ENCODE results near the gene CBLB.

CBLB gene

DNA sequence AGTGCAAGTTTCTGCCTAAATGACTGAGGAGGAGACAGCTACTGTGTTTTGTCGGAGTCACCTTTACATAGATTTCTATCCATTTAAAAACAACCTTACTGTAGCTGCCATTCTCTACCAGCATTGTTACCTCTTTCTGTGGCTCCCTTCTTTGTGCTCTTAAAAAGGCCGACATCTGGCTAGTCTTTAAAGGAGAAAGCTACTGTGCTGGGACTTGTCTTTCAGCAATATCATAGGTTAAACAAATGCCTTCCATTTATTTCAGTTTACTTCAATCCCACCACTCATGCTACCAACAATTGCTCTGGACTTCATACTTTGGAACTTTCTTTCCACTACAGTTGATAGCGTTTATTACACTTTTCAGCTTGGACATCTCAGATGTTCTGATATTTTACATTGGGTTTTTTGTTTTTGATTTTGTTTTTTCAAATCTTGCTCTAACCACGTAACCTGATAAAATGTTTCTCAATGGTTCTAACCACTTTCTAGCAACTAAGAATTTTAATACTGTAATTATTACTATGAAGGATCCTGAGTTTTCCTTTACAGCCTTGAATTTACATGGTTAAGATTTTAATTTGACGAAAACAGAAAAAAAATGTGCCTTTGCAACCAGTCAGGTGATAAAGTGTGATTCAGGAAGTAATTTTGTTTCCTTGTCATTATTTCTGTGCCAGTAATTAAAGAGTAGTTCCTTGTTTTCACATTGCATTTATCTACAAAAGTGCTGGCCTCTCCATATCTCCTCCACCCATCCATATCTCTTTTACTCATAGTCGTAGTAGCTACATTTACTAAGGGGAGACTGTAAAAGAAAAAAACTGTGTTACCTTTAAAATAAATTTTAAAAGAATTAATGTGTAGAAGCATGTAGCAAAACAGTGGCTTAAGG is 1.3 kb upstream of the CBLB start:
- no peak for DNase-seq

DNA sequence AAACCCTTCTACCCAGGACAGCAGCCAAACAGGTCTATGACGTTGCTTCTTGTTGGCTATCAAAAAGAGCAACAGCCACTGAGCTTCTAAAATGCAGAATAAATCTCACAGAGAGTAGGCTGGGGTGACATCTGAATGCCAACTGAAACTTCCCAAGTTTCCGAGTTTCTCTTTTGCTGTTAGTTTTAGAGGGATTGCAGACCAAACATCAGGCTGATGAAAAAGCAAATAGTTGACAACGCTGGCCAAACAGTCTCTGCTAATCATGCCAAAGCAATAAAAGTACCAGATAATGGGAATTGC is 670 bp upstream of the CBLB start:
- peak in 1 of 14 donors; percentile 85 for DNase-seq

DNA sequence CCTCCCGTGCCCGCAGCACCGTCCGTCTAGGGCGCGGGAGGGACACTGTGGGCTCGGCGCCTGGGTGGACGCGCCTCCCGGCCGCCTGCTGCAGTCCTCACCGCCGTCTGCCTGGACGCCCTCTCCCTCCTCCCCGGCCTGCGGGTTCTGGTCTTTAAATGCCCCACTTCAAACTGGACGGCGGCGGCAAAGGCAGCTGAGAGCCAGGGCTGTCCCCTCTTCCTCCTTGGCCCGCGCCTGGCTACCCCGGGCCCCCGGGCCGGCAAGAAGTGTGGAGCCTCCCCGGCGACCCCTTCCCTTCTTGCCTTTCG is 426 bp downstream of the CBLB start:
- DNase-seq = peak in 5 of 14 donors; percentile 70 to 80 (median 78)

- peak in 1 of 14 donors; percentile 64 for DNase-seq
Observed at GRCh38 chr3:105867712-105868430, 941 bp downstream of the CBLB start.

DNA sequence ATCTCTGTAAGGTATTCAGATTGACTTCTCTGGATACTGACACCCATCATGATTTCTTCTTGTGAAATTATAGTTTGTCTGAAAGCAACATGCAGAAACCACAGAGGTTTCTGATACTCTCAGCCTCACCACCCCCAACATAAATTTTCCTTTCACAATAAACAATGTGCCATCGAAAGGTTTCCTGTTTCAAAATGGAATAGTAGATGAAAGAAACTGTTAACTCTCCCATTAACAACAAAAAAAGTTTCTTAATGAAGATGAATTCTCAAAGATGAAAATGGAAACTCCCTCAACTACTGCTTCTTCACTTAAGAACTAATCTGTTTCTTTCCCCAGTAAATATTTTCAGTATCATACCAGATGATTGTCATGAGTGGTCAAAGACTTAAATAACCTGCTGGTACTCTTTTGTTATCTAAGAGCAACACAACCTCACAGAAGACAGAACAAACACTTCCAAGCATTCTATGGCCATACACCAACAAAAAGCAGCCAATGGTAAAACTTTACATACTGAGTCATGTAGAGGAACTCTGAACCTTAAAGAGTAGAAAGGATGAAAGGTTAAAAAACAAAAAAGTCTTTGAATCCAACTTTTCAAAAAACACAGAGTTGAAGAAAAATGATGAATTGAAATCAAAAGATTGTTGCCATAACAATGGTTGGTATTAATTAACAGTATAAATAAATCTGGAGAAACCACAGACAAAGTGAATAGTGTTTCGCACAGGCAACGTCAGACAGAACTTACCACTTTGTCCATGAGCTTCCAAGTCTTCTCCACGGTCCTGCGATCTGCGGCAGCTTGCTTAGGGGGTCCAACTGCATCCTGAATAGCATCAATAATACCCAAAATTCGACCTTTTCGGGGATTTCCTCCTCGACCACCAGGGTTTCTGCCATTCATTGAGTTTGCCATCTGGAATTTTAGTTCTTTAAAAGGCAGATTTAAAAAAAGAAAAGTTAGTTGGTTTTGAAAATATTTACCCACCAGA is 1.9 kb downstream of the CBLB start:
- peak in 2 of 14 donors; percentile 1 to 36 for DNase-seq

- peak in 1 of 14 donors; percentile 55 for DNase-seq
Observed at GRCh38 chr3:105865867-105866350, 2.9 kb downstream of the CBLB start.

GRCh38 chr3:105865016-105865623 is 3.7 kb downstream of the CBLB start:
- DNase-seq = no peak

GRCh38 chr3:105864212-105864611 is 4.6 kb downstream of the CBLB start:
- DNase-seq = no peak

DNA sequence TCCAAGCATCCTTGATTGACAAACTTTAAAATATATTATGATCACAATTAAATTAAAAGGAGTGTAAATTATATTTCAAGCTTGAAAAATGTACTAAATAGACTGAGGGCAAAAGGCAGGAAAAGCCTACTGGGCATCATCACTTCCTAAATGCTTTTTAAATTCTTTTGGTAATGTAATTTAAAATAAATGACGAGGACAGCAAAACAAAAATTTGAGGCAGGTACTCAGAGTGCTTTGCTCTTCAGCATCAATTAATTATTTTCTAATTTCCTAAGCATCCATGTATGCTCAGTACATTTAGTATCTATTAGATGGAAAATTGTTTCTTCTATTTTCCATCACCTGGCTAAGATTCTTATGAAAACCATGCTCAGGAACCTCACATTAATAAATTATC is 5.2 kb downstream of the CBLB start:
- DNase-seq = no peak

DNA sequence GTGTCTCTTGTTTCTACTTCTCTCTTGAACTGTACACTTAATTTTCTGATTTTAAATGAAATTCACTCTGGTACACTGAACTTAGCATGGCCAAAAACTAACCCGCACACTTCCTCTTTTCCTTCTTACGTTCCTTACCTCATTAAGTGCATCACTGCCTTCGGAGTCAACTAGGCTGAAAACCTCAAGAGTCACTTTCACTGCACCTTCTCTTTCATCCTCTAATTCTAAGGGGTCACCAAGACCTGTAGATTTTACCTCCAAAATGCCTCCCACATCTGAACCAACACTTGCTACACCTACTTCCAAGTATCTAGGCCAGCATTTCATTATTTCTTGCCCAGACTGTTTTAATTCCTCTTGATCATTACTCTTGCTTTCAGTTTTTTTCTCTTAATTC is 6.6 kb downstream of the CBLB start:
- DNase-seq = no peak

GRCh38 chr3:105860641-105861040 is 8.2 kb downstream of the CBLB start:
- DNase-seq = no peak

DNA sequence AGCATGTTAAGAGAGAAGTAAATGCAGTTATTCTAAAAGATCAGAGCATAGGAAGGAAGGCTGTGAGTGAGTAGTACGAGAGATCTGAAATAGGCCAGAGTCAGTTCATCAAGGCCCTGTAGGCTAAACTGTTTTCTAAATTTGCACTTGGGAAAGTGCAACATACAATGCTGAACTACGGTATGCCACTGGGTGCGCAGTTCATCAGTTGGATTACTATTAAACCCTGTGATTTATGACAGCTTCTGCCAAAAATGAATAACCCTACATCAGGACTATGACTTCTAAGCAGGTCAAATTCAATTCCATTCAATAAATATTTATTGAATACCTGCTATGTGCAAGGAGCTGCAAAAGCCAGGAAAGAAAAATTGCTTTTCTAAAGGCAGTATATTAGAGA is 10.8 kb downstream of the CBLB start:
- DNase-seq = no peak

GRCh38 chr3:105857601-105858000 is 11.2 kb downstream of the CBLB start:
- DNase-seq = no peak

GRCh38 chr3:105856605-105857004 is 12.2 kb downstream of the CBLB start:
- no peak for DNase-seq

DNA sequence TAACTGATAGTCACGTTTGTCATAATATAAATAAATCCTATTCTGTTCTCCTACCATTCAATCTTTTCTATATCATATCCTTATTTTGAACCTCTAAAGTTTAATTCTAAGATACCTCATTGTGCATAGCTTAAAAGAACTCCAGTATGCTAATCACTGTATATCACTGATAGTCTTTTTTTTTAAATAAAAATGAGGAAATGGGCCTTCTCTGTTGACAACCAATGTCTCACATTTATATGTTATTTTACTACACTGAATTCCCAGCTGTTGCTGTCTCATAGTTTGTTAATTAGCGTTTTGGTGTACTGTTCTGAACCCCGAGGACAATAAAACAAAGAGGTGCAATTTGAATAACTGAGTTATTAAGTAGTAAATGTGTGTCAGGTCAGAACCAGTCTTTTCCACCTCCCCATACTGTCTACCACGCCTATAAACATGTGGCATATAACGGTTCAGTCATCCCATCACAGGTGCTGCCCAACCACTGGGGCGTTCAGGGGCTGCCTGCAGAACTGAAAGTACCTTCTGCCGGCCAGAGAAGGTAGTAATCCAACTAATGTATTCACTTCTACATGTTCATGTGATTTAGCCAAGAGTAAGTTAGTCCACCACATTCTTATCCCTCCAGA is 14.9 kb downstream of the CBLB start:
- no peak for DNase-seq

DNA sequence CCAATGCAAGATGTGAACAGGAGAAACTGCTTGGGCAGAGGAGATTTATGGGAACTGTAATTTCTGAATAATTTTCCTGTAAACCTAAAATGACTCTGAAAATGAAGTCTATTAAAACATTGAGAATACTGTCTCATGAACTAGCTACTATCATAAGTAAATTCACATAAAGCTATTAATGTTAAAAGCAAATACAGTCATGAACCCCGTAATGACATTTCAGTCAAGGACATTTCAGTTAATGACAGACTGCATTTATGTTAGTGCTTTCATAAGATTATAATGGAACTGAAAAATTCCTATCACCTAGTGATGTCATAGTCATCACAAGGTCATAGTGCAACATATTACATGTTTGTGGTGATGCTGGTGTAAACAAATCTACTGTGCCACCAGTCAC is 17.2 kb downstream of the CBLB start:
- DNase-seq = no peak

GRCh38 chr3:105851176-105851575 is 17.6 kb downstream of the CBLB start:
- DNase-seq = no peak

GRCh38 chr3:105850593-105850992 is 18.2 kb downstream of the CBLB start:
- no peak for DNase-seq

DNA sequence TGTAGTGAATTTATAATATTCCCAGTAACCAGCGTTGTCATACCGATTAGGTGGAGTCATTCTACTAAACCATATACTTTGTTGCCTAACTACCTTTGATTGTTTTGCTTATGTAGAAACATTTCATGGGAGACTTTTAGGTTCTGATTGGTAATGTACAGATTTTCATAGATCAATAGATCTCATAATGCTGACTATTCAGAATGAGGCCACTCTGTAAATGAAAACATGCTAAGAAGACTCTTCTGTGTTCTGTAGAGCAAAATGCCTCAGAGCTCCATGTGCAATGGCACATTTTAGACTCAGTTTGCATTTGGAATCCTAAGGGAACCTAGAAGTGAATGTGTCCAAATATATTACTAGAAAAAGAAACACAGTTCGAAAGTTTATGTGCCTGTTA is 20.0 kb downstream of the CBLB start:
- DNase-seq = no peak

GRCh38 chr3:105847865-105848264 is 20.9 kb downstream of the CBLB start:
- peak in 1 of 14 donors; percentile 44 for DNase-seq

DNA sequence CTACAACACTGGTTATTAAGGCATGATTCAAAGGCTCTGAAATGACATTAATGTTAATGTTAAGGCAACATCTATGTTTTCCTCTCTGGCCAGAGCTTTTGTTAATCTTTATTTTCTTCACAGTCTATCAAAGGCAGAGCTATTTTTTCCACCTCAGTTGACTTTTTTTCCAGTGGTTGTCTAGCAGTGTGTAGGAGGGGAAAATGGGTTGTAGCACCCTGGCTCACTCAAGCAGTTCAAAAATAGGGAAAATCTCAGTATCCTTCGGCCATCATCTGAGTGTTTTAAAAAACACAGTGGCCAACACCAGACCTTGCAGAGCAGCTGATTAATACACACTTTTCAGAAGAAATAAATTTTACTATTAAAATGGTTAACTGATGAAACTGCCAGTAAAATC is 21.4 kb downstream of the CBLB start:
- no peak for DNase-seq

- DNase-seq = no peak
Observed at GRCh38 chr3:105846809-105847208, 22.0 kb downstream of the CBLB start.

Measured in C1 segment of cervical spinal cord (tissue), 14 donors.